A673 (cell line): Measurements from ENCODE around the gene BORA.

Experiments used
- CTCF ChIP-seq: fragments of 300-800, 200-600 bp; sonication (generic); conservative IDR thresholded peaks from 2 replicates; pipeline ENCODE4 v1.5.1; 2017; ENCODE audit warnings: low read depth, mild to moderate bottlenecking, antibody characterized with exemption, low read length, moderate library complexity, mixed read lengths
- EZH2 ChIP-seq: fragments of 200-600 bp; sonication (generic); IDR thresholded peaks from 2 replicates; pipeline ENCODE4 v1.6.1; 2017; ENCODE audit warnings: borderline replicate concordance, low read depth, mild to moderate bottlenecking, mixed read lengths, antibody characterized with exemption, low read length; ENCODE audit not compliant: poor library complexity, severe bottlenecking

DNA sequence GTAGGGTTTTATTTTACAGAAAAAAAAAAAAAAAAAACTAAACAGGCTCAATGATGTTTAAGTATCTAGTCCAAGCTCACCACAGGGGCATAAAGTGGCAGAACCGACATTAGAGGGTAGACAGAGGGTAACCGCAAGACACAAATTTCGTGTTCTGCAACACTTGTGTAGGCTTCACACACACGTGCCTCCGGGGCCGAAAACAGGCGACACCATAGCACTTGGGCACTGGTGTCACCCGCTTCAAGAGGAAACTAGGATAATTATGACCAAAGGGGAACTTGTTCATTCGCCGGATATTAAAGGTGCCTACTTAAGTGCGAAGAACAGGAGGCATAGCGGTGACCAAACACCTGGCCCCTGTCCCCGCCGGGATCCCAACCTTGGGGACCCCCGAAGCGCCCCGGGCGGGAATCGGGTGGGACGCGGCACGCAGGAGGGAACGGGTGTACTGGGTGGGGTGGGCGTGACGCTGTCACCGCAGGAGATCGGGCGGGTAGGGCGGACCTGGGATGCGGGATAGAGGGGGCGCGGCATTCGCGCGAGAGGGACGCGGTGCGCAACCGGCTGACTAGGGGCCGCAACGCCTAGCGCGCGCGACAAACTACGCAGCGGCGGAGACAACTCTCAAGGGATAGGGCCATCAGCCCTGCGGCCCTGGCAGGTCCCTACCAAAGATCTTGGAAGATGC is 852 bp upstream of the BORA start:
- no peak for TF ChIP-seq CTCF
- TF ChIP-seq EZH2, result no peak
